Uterus (tissue), 4 donors: ENCODE measurements around the gene SYPL1. TPM values are rescaled to one million over a fixed set of nuclear protein-coding genes. Genes with fewer than 3 reads are reported as not detected.

Experiments
- DNase-seq, 2 donors: peaks; one replicate each; pipeline ENCODE4 v3.0.0-alpha.2; 2019 to 2020
- H3K27ac ChIP-seq, 2 donors: fragments of 200-600 bp; sonication (generic); 1 replicate in 1 of 2; 2 replicates in 1 of 2; pipeline ENCODE4 v1.5.1; 2016 to 2018
- H3K27me3 ChIP-seq, 2 donors: fragments of 200-600 bp; sonication (generic); one replicate each; pipeline ENCODE4 v1.5.1; 2018 to 2019; ENCODE audit warnings: control low read depth in 1 of 2
- H3K36me3 ChIP-seq, 2 donors: fragments of 200-600 bp; sonication (generic); one replicate each; pipeline ENCODE4 v1.5.1; 2019; ENCODE audit warnings: control low read depth in 1 of 2
- H3K4me1 ChIP-seq, 2 donors: fragments of 200-600 bp; sonication (generic); one replicate each; pipeline ENCODE4 v1.5.1; 2018 to 2019; ENCODE audit warnings: control low read depth in 1 of 2
- H3K4me3 ChIP-seq, 2 donors: fragments of 200-600 bp; sonication (generic); 1 replicate in 1 of 2; 2 replicates in 1 of 2; pipeline ENCODE4 v1.5.1; 2018 to 2019; ENCODE audit warnings: mild to moderate bottlenecking in 1 of 2
- H3K9me3 ChIP-seq, 2 donors: fragments of 200-600 bp; sonication (generic); one replicate each; pipeline ENCODE4 v1.5.1; 2019; ENCODE audit warnings: control low read depth in 1 of 2
- CTCF ChIP-seq, 4 experiments: fragments of 200-600 bp in 2 of 4; fragments of 450-650 bp in 2 of 4; sonication (generic) in 2 of 4; IDR thresholded peaks; one replicate each; pipeline ENCODE4 v1.5.1; 2016 to 2019; ENCODE audit warnings: antibody characterized with exemption in 4 of 4, mild to moderate bottlenecking in 2 of 4, moderate library complexity in 1 of 4
- POLR2A ChIP-seq, 2 donors: fragments of 450-650 bp; IDR thresholded peaks; one replicate each; pipeline ENCODE4 v1.6.1; 2016; ENCODE audit warnings: antibody characterized with exemption in 2 of 2, mild to moderate bottlenecking in 1 of 2, moderate library complexity in 1 of 2
- intact Hi-C: fragments of 100-400 bp; cut with DNase I; formaldehyde crosslinking; loops from one replicate; pipeline ENCODE4 v1.15.1; 2023; ENCODE audit warnings: low total_unique reads
- total RNA-seq, 4 donors: library from RNA; depleted of rRNA in 3 of 4; stranded (reverse); fragments of >200 nt in 3 of 4; gene quantifications; one replicate each; pipeline versions ENCODE4 v1.1.0 to v1.2.4, GENCODE V29; 2014 to 2023
- donor health status: DM: yes; HTN: yes; CAD: no.

Gene SYPL1
- total RNA-seq, 4 donors from 2014 or later: 123 to 220 (median 131) TPM

DNA sequence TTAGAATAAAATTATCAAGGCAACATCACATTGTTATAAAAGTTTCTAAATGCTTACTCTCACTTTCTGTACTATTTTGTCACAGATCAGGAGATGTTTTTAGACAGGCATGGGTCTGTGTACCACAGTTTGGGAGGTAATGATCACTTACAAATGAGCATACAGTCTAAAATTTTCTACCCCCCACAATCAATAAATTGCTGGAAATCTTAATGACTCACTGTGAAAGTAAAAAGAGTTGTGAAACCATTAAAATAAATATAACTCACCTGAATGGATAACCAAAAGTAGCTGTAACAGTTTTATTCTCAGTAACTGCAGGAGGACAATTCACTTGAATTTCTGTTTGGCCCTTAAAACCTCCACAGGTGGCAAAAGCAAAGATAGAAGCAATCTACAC, 13.2 kb downstream of the SYPL1 start:
- intact Hi-C loops: no loop called here
- no peaks in the 10 kb centered on the region for H3K36me3 ChIP-seq
- DNase-seq: no peak
- no peak overlapping the region for H3K27ac ChIP-seq
- H3K9me3 ChIP-seq: no peaks in the 10 kb centered on the region
- peaks cover 0 to 19% of the 10 kb centered on the region in 2 donors for H3K4me1 ChIP-seq
- no peak for TF ChIP-seq CTCF (IDR thresholded peaks at IDR 0.05)
- no peak for TF ChIP-seq POLR2A (IDR thresholded peaks at IDR 0.05)
- H3K4me3 ChIP-seq: no peak overlapping the region
- H3K27me3 ChIP-seq: no peaks in the 10 kb centered on the region

DNA sequence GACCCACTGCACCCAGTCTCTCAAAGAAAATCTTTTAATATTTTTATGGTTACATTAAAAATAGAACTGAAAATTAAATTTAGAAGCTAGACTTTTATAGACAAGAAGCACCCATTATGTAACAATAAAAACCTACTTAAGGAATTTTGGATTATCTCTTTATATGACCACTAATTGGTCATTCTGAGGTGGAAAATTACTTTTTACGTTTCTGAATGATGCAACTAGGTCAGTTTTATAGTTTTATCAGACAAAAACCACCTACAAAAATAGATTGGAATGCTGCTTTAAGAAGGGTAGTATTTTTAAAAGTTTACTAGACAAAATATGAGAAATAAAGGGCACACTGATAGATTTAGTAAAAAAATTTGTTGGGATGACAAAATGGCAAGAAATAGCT, 16.5 kb downstream of the SYPL1 start:
- intact Hi-C loops: no loop called here
- H3K4me3 ChIP-seq: no peak overlapping the region
- TF ChIP-seq CTCF (IDR thresholded peaks at IDR 0.05) (no peak), POLR2A (IDR thresholded peaks at IDR 0.05) (no peak)

DNA sequence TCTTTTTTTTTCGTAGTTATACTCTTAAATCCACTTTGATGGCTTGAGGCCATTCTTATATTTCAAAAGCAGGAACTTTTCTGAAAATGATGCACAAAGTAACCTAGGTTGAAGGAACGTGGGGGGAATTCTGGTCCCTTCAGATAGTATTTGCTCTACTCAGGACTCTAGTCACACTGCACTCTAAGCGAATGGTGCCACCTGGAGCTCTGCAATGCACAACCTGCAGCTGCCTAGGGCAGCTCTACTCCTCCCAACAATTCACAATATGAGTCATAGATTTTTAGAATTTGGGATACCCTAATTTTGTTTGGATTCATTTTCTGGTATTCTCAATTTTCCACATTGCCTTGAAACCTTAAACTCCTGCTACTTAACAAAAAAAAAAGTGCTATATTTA, 17.3 kb downstream of the SYPL1 start:
- no peak overlapping the region for H3K4me3 ChIP-seq
- intact Hi-C loops: no loop called here
- H3K27me3 ChIP-seq: no peaks in the 10 kb centered on the region
- H3K4me1 ChIP-seq: peaks cover 0 to 4% of the 10 kb centered on the region in 2 donors
- H3K27ac ChIP-seq: no peak overlapping the region
- H3K9me3 ChIP-seq: no peaks in the 10 kb centered on the region
- no peaks in the 10 kb centered on the region for H3K36me3 ChIP-seq
- no peak for DNase-seq
- TF ChIP-seq POLR2A (IDR thresholded peaks at IDR 0.05): no peak
- no peak for TF ChIP-seq CTCF (IDR thresholded peaks at IDR 0.05)

More for the DNA sequence above, 16.5 kb downstream of the SYPL1 start:
- H3K9me3 ChIP-seq: no peaks in the 10 kb centered on the region
- H3K27ac ChIP-seq: no peak overlapping the region
- no peaks in the 10 kb centered on the region for H3K27me3 ChIP-seq
- peaks cover 0 to 10% of the 10 kb centered on the region in 2 donors for H3K4me1 ChIP-seq
- no peak for DNase-seq
- H3K36me3 ChIP-seq: no peaks in the 10 kb centered on the region

DNA sequence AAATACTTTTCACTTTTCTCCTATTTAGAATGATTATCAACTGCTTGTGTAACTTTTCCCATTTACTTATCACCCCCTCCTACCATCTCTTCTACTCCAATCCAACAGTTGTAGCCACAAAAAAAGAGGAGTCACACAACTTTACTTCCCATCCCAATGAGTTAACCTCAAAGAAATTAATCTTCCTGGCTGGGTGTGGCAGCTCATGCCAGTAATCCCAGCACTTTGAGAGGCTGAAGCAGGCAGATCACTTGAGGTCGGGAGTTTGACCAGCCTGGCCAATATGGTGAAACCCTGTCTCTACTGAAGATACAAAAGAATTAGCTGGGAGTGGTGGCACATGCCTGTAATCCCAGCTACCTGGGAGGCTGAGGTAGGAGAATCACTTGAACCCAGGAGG, 19.9 kb downstream of the SYPL1 start:
- Histone ChIP-seq H3K9me3 (no peaks in the 10 kb centered on the region), H3K4me3 (no peak overlapping the region), H3K27ac (no peak overlapping the region), H3K27me3 (no peaks in the 10 kb centered on the region), H3K4me1 (no peaks in the 10 kb centered on the region), H3K36me3 (no peaks in the 10 kb centered on the region)
- intact Hi-C loops: no loop called here
- TF ChIP-seq CTCF (IDR thresholded peaks at IDR 0.05) (no peak), POLR2A (IDR thresholded peaks at IDR 0.05) (no peak)
- DNase-seq: no peak

GRCh38 chr7:106089647-106090046, 22.5 kb downstream of the SYPL1 start:
- no peak overlapping the region for H3K4me3 ChIP-seq
- DNase-seq: no peak
- no peaks in the 10 kb centered on the region for H3K27me3 ChIP-seq
- no peak overlapping the region for H3K27ac ChIP-seq
- H3K4me1 ChIP-seq: no peaks in the 10 kb centered on the region
- TF ChIP-seq CTCF (IDR thresholded peaks at IDR 0.05) (no peak), POLR2A (IDR thresholded peaks at IDR 0.05) (no peak)
- intact Hi-C loops: no loop called here
- no peaks in the 10 kb centered on the region for H3K9me3 ChIP-seq
- H3K36me3 ChIP-seq: no peaks in the 10 kb centered on the region
